ENCODE results near the gene RBL2. TPM values are rescaled to one million over a fixed set of nuclear protein-coding genes. Genes with fewer than 3 reads are reported as not detected.

Gene RBL2
- total and polyA plus RNA-seq, 4 experiments from 2014 or later: 254 to 364 (median 332) TPM

DNA sequence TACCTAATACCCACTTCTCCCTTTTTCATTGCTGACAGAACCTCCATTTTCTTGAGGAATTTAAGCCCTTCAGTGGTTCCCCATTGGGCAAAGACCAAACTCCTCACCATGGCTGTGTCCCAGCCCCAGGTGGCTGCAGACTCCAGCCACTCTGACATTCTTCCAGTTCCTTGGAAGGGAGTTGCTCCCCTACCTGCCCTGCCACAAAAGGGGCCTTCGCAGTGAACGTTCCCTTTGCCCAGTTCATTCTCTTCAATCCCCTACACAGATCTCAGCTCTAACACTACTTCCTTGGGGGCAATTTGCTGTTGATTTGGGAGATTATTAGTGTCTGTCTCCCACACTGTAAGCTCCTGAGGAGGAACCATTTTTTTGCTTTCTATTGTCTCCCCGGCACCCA is 72.0 kb downstream of the RBL2 start:
- H3K9me3 ChIP-seq (ENCODE audit: control insufficient read depth in 1 of 2, low read length in 2 of 2): no peaks in the 10 kb centered on the region
- peak overlapping the region in 1 of 8 donors; percentile 32 for H3K4me3 Mint-ChIP-seq
- H3K27me3 Mint-ChIP-seq: no peaks in the 10 kb centered on the region
- H3K4me3 ChIP-seq (ENCODE audit: low read length in 2 of 2): no peak overlapping the region
- H3K9me3 Mint-ChIP-seq: peaks cover 0 to 2% (median 0%) of the 10 kb centered on the region in 8 donors
- H3K27me3 ChIP-seq (ENCODE audit: insufficient read depth, low read length): no peaks in the 10 kb centered on the region
- ChIA-PET CTCF (ENCODE audit: partially characterized antibody) (interaction anchor here (0.7 to 1.2 kb wide), 3 partner anchors 10 to 41 kb away, joined by 3 to 4 read pairs (median 4); no protein-coding TSS in a partner anchor), POLR2A (ENCODE audit: partially characterized antibody) (interaction anchor here (1.1 to 10.6 kb wide), 2 partner anchors 54 to 72 kb away, joined by 4 to 276 read pairs; partner anchors contain the start of gene RBL2)
- peaks cover 29 to 55% (median 41%) of the 10 kb centered on the region in 4 donors for H3K4me1 Mint-ChIP-seq
- H3K27ac ChIP-seq (ENCODE audit: low read depth, low read length): no peak overlapping the region
- peaks cover 0 to 10% of the 10 kb centered on the region in 2 donors for H3K36me3 Mint-ChIP-seq
- peaks cover 42% of the 10 kb centered on the region for H3K4me1 ChIP-seq (ENCODE audit: insufficient read depth, low read length)
- intact Hi-C loops (cut with micrococcal nuclease): loop anchor here (10.0 kb wide), 1 partner anchor 261 kb away; no protein-coding TSS in a partner anchor
- no peak for DNase-seq
- H3K27ac Mint-ChIP-seq: peak overlapping the region in 2 of 7 donors; percentile 10 to 50
- H3K36me3 ChIP-seq (ENCODE audit: insufficient read depth, low read length): no peaks in the 10 kb centered on the region

DNA sequence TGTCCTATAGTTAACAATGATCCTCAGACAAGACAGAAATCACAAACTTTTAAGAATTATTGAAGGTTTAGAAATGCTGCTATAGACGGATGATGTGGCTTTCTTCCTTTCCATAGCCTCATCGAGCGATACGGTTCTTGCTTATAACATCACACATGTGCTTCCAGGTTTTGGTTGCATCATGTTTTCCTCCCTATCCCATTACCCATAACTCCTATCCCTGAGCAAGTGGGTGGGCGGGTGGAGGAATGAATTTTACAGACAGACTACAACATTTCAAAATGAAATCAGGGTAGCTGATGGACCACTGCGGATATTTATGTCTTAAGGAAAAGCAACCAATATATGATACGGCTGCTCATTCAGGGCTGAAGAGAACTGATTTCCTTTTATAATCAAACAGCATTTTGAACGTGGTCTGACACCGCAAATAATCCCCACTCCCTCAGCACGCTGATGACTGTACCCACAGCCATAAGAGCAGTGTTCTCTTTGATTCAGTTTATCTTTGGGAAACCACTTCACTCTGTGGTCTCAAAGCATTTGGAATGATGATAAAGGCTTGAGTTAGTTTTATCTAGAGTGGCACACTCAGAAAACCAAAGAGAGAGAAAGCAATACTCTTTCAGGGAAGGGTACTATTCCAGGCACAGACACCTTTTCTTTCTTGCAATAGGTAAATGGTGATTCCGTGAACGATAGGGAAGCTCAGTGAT is 73.4 kb downstream of the RBL2 start:
- no peaks in the 10 kb centered on the region for H3K27me3 Mint-ChIP-seq
- H3K4me1 ChIP-seq (ENCODE audit: insufficient read depth, low read length): peaks cover 38% of the 10 kb centered on the region
- H3K27ac ChIP-seq (ENCODE audit: low read depth, low read length): no peak overlapping the region
- intact Hi-C loops (cut with micrococcal nuclease): loop anchor here (10.0 kb wide), 1 partner anchor 263 kb away; no protein-coding TSS in a partner anchor
- no peaks in the 10 kb centered on the region for H3K27me3 ChIP-seq (ENCODE audit: insufficient read depth, low read length)
- peaks cover 20 to 54% (median 38%) of the 10 kb centered on the region in 4 donors for H3K4me1 Mint-ChIP-seq
- H3K9me3 Mint-ChIP-seq: peaks cover 0 to 2% (median 0%) of the 10 kb centered on the region in 8 donors
- ChIA-PET CTCF (ENCODE audit: partially characterized antibody) (interaction anchor here (0.7 to 1.5 kb wide), 3 partner anchors 11 to 208 kb away, joined by 3 to 4 read pairs (median 4); partner anchors contain the start of gene RBL2), POLR2A (ENCODE audit: partially characterized antibody) (no interaction called here)
- peaks cover 0 to 3% of the 10 kb centered on the region in 2 donors for H3K36me3 Mint-ChIP-seq
- H3K4me3 ChIP-seq (ENCODE audit: low read length in 2 of 2): no peak overlapping the region
- H3K4me3 Mint-ChIP-seq: no peak overlapping the region
- H3K27ac Mint-ChIP-seq: peak overlapping the region in 1 of 7 donors; percentile 19
- no peaks in the 10 kb centered on the region for H3K36me3 ChIP-seq (ENCODE audit: insufficient read depth, low read length)
- no peak for DNase-seq
- no peaks in the 10 kb centered on the region for H3K9me3 ChIP-seq (ENCODE audit: control insufficient read depth in 1 of 2, low read length in 2 of 2)

DNA sequence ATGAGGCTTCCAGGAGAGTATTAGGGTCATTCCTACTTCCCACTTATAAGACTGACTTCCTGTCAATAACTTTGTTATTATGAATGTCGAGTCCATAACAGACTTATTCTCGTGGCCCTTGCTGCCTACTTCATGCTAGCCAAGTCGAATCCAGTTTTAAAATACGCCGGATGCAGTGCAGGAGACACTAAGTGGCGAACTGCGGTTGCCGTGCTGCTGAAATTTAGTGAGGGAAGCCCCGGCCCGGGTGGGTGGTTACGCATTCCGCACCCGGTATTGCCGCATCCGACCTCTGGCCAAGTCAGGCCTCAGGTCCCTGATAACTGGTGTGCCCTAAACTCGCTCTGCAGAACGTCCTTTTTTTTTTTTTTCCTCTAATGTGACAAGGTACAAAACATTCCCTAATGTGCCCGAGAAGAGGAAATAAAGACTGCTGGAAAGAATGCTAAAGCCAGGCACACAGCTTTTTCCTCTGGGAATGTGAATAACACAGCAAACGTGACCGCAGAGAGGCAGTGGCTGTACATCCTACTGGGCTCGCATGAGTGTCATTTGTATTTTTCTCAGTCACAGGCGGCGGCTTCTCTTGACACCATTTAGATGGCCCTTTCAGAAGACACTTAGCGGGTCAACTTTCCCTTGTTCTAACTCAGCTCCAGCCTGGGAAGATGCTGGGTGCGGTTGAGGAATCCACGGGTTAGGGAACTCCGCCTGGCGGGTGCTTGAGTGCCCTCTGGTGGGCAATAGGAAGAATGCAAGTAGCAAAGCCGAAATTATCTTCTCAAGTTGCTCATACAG is 75.8 kb downstream of the RBL2 start:
- POLR2A ChIA-PET (ENCODE audit: partially characterized antibody): interaction anchor here (0.9 to 1.0 kb wide), 2 partner anchors 9 to 56 kb away, joined by 4 to 5 read pairs; no protein-coding TSS in a partner anchor
- peaks cover 0 to 2% (median 0%) of the 10 kb centered on the region in 8 donors for H3K9me3 Mint-ChIP-seq
- Histone ChIP-seq H3K36me3 (ENCODE audit: insufficient read depth, low read length) (no peaks in the 10 kb centered on the region), H3K4me1 (ENCODE audit: insufficient read depth, low read length) (peaks cover 26% of the 10 kb centered on the region), H3K4me3 (ENCODE audit: low read length in 2 of 2) (peak overlapping the region in 1 of 2 donors; percentile 2), H3K27ac (ENCODE audit: low read depth, low read length) (no peak overlapping the region), H3K9me3 (ENCODE audit: control insufficient read depth in 1 of 2, low read length in 2 of 2) (no peaks in the 10 kb centered on the region), H3K27me3 (ENCODE audit: insufficient read depth, low read length) (no peaks in the 10 kb centered on the region)
- peak overlapping the region in 7 of 8 donors; percentile 39 to 75 (median 62) for H3K4me3 Mint-ChIP-seq
- CTCF ChIA-PET (ENCODE audit: partially characterized antibody): interaction anchor here (0.7 to 1.7 kb wide), 17 partner anchors 8 to 455 kb away, joined by 3 to 11 read pairs (median 3); partner anchors contain the start of genes CHD9, FTO and RPGRIP1L
- DNase-seq: peak in 4 of 5 donors; percentile 55 to 60 (median 58)
- intact Hi-C loops (cut with micrococcal nuclease): loop anchor here (1.0 to 10.0 kb wide), 6 partner anchors 53 to 456 kb away; partner anchors contain the start of genes CHD9 and RBL2
- peaks cover 26 to 53% (median 39%) of the 10 kb centered on the region in 4 donors for H3K4me1 Mint-ChIP-seq
- H3K27ac Mint-ChIP-seq: peak overlapping the region in 6 of 7 donors; percentile 17 to 79 (median 60)
- H3K27me3 Mint-ChIP-seq: no peaks in the 10 kb centered on the region
- H3K36me3 Mint-ChIP-seq: no peaks in the 10 kb centered on the region

DNA sequence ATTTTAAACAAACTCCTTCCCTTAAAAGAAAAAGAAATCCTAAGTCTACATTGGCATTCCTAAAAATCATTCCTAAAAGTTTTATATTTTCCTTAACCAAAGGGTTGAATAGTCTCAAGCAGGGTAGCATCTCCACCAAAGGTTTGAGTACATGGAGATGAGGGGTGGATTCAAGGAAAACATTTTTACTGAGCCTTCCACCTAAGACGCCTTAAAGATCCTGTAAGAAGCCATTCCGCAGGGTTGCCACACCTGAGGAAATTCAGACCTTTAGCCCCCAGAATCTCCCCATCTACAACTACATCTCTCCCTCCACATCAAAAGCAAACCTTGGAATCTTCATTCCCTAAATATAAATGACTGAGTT is 76.4 kb downstream of the RBL2 start:
- H3K4me3 Mint-ChIP-seq: peak overlapping the region in 4 of 8 donors; percentile 57 to 75 (median 70)
- H3K4me1 ChIP-seq (ENCODE audit: insufficient read depth, low read length): peaks cover 22% of the 10 kb centered on the region
- no peak for DNase-seq
- CTCF ChIA-PET (ENCODE audit: partially characterized antibody): interaction anchor here (0.8 to 1.6 kb wide), 7 partner anchors 25 to 451 kb away, joined by 3 to 4 read pairs (median 3); no protein-coding TSS in a partner anchor
- no peak overlapping the region for H3K4me3 ChIP-seq (ENCODE audit: low read length in 2 of 2)
- H3K4me1 Mint-ChIP-seq: peaks cover 25 to 54% (median 40%) of the 10 kb centered on the region in 4 donors
- H3K9me3 ChIP-seq (ENCODE audit: control insufficient read depth in 1 of 2, low read length in 2 of 2): no peaks in the 10 kb centered on the region
- no peaks in the 10 kb centered on the region for H3K27me3 Mint-ChIP-seq
- no peak overlapping the region for H3K27ac ChIP-seq (ENCODE audit: low read depth, low read length)
- H3K27me3 ChIP-seq (ENCODE audit: insufficient read depth, low read length): no peaks in the 10 kb centered on the region
- POLR2A ChIA-PET (ENCODE audit: partially characterized antibody): interaction anchor here (0.9 kb wide), 1 partner anchor 9 kb away, joined by 5 read pairs; no protein-coding TSS in a partner anchor
- H3K27ac Mint-ChIP-seq: peak overlapping the region in 6 of 7 donors; percentile 17 to 79 (median 53)
- H3K36me3 ChIP-seq (ENCODE audit: insufficient read depth, low read length): no peaks in the 10 kb centered on the region
- peaks cover 0 to 2% (median 0%) of the 10 kb centered on the region in 8 donors for H3K9me3 Mint-ChIP-seq
- no peaks in the 10 kb centered on the region for H3K36me3 Mint-ChIP-seq
- intact Hi-C loops (cut with micrococcal nuclease): loop anchor here (1.0 to 5.0 kb wide), 5 partner anchors 54 to 456 kb away; partner anchors contain the start of genes CHD9 and RBL2

DNA sequence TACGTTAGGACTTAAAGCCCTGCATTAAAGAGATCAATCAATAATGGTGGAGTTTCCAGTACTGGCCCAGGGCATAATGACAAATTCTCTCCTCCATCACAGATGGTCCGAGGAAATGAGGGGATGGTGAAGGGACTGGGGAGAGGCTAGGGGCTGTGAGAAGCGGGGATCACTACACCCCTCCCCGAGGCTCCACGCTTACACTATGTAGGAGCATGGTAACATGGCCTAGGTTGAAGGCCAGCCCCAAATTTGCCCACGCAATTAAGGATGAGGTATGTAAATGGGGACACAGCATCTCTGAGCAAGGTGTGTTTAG is 76.8 kb downstream of the RBL2 start:
- Mint-ChIP-seq H3K4me1 (peaks cover 28 to 55% (median 43%) of the 10 kb centered on the region in 4 donors), H3K36me3 (no peaks in the 10 kb centered on the region), H3K9me3 (peaks cover 0 to 2% (median 0%) of the 10 kb centered on the region in 8 donors), H3K27me3 (no peaks in the 10 kb centered on the region), H3K4me3 (peak overlapping the region in 1 of 8 donors; percentile 57), H3K27ac (peak overlapping the region in 4 of 7 donors; percentile 42 to 79 (median 56))
- Histone ChIP-seq H3K4me1 (ENCODE audit: insufficient read depth, low read length) (peaks cover 25% of the 10 kb centered on the region), H3K9me3 (ENCODE audit: control insufficient read depth in 1 of 2, low read length in 2 of 2) (no peaks in the 10 kb centered on the region), H3K36me3 (ENCODE audit: insufficient read depth, low read length) (no peaks in the 10 kb centered on the region), H3K27me3 (ENCODE audit: insufficient read depth, low read length) (no peaks in the 10 kb centered on the region), H3K4me3 (ENCODE audit: low read length in 2 of 2) (no peak overlapping the region), H3K27ac (ENCODE audit: low read depth, low read length) (no peak overlapping the region)
- no peak for DNase-seq
- ChIA-PET POLR2A (ENCODE audit: partially characterized antibody) (no interaction called here), CTCF (ENCODE audit: partially characterized antibody) (interaction anchor here (1.2 to 1.6 kb wide), 2 partner anchors 34 to 451 kb away, joined by 3 to 4 read pairs; no protein-coding TSS in a partner anchor)
- intact Hi-C loops (cut with micrococcal nuclease): loop anchor here (2.0 to 5.0 kb wide), 4 partner anchors 54 to 380 kb away; partner anchors contain the start of gene RBL2

DNA sequence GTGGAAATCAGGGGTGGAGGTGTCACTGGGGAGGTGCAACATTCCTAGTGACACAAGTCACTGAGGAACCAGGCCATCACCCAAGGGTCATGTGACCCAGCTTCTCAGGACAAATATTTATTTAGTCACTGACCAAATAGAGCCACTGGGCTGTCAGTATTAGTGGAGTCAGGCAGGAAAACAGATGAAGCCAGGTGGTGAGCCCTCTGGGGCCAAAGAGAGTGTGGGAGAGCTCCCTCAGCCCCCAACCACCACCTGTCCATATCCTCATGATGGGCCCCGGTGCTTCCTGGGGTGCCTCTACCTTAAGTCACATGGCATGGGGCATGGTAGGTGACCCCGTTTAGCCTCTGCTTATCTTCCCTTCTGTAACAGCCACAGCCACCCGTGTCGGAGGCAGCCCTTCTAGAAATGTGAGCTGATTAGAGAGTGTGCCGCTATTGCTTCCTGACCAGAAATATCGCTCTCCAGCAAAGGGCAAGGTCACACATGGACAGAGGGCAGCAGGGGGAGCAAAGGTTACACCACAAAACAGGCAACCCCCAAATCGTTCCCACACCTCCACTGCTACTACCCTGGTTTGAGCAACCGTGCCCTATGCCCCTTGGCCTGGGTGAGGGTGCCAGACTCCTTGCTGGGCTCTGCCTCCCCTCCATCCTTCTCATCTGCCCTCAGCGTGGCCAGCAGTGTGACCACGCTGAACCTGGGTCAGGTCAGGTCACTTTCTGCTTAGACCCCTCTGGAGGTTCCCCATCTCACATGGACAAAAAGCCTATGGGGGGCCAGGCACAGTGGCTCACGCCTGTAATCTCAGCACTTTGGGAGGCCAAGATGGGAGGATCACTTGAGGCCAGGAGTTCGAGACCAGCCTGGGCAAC is 77.4 kb downstream of the RBL2 start:
- Histone ChIP-seq H3K27me3 (ENCODE audit: insufficient read depth, low read length) (no peaks in the 10 kb centered on the region), H3K4me1 (ENCODE audit: insufficient read depth, low read length) (peaks cover 31% of the 10 kb centered on the region), H3K36me3 (ENCODE audit: insufficient read depth, low read length) (no peaks in the 10 kb centered on the region), H3K27ac (ENCODE audit: low read depth, low read length) (no peak overlapping the region), H3K4me3 (ENCODE audit: low read length in 2 of 2) (no peak overlapping the region), H3K9me3 (ENCODE audit: control insufficient read depth in 1 of 2, low read length in 2 of 2) (no peaks in the 10 kb centered on the region)
- H3K9me3 Mint-ChIP-seq: peaks cover 0 to 2% (median 0%) of the 10 kb centered on the region in 8 donors
- H3K36me3 Mint-ChIP-seq: no peaks in the 10 kb centered on the region
- ChIA-PET CTCF (ENCODE audit: partially characterized antibody) (interaction anchor here (0.5 to 1.6 kb wide), 3 partner anchors 34 to 452 kb away, joined by 3 to 4 read pairs (median 3); no protein-coding TSS in a partner anchor), POLR2A (ENCODE audit: partially characterized antibody) (no interaction called here)
- intact Hi-C loops (cut with micrococcal nuclease): loop anchor here (2.0 to 5.0 kb wide), 4 partner anchors 55 to 381 kb away; partner anchors contain the start of gene RBL2
- H3K27ac Mint-ChIP-seq: peak overlapping the region in 4 of 7 donors; percentile 37 to 85 (median 42)
- DNase-seq: no peak
- no peaks in the 10 kb centered on the region for H3K27me3 Mint-ChIP-seq
- H3K4me1 Mint-ChIP-seq: peaks cover 32 to 60% (median 46%) of the 10 kb centered on the region in 4 donors
- peak overlapping the region in 1 of 8 donors; percentile 21 for H3K4me3 Mint-ChIP-seq
